GM18499 (cell line): ENCODE measurements around the gene NTN4.
"Not testable (repeated sequence)": the region's sequence is repeated elsewhere in the genome, so short reads cannot be mapped to it uniquely, and the experiment has no call there.

Experiments
- ATAC-seq: cut with Tn5 transposase; IDR thresholded peaks from one replicate; pipeline ENCODE4 v1.9.1; 2021; ENCODE audit warnings: moderate number of reproducible peaks; ENCODE audit not compliant: insufficient read depth, unreplicated experiment

Gene NTN4

DNA sequence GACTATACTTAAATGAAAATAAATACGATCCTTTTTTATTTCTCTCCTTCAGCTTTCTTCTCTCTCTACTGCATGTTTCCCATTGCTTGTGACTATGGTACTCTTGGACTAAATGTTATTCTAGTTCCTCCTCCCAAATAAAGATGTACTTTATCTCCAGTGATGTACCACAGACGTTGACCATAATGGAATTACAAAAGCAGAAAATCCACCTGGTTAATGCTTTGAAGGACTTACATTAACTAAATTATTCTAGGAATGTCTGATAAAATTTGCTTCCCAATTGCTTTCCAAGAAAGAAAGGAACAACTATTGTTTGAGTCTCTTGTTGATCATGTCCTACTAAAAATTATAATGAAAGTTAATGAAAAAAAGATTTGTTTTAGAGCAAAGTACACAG is 71.8 kb downstream of the NTN4 start:
- ATAC-seq, result no peak

DNA sequence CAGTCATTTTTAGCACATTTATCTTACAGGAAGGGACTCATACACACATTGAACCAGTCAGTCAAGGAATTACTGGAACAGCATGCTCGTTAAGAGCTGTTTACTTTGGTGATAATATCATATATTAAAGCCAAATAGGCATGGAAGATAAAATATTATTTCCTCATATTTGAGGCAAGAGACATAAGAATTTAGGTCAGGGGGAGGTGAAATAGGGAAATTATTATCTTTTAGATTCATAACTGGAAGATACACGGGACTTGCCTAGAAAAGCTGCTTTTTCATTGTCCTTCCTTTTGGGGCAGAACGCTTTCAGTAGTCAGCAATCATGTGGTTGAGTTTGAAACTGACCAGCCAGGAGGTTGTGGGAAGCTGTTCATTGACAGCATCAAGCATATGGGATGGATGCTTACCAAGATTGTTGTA is 72.5 kb downstream of the NTN4 start:
- ATAC-seq, result no peak

DNA sequence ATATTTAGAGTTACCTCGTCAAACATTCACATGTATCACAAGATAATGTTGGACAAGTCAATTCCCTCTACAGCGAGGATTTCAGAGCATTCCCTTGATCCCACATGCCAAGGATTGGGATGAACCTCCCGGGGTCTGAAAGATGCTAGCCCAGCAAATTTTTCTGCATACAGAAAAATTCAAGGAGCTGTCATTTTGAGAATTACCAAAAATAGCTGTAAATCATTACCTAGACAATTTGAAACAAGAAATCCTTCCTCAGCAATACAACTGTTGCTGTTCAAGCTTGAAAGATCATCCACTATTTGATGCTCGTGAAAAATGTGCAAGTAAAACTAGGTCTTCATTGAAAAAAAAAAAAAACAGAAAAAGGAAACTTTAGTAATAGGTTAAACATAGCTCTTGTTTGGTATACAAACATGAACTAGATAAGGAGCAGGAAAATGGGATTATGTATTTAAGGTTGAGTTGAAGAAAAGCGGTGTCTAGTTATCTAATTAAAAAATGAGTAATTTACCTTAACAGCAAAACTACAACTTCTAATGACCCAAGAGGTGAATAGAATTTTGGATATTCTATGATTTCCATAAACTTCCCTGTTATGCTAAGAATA is 73.1 kb downstream of the NTN4 start:
- no peak for ATAC-seq

DNA sequence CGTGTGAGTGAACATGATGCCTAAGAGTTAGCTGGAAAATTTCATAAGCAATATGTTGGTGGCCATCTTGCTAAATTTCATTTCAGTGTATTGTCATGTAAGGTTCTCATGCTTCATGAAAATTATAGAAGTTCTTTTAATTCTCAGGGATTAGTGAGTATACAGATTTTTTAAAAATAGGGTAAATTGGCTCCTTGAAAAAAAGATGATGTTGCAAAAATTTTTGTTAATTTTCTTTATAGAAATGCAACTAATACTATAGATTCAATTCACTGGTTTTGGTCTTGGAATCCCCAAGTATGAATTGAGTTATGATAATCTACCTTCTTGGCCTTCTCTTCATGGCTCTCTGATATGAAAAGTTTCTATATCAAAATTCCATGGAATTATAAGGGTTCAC is 75.4 kb downstream of the NTN4 start:
- no peak for ATAC-seq

DNA sequence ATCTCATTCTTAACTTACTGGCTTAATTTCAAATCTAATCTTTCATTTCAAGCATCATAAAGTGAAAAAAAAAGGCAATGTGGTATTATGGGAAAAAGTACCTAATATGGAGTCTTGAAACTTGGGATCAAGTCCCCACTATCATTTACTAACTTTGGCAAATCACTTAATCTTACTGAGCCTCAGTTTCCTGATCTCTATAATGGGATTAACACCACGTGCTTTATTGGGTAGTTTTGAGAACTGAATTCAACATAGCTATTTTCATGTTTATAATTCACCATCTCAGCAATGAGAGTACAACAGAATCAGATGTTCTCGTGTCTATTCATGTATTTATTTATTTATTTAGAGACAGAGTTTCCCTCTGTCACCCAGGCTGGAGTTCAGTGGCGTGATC is 78.3 kb downstream of the NTN4 start:
- no peak for ATAC-seq

DNA sequence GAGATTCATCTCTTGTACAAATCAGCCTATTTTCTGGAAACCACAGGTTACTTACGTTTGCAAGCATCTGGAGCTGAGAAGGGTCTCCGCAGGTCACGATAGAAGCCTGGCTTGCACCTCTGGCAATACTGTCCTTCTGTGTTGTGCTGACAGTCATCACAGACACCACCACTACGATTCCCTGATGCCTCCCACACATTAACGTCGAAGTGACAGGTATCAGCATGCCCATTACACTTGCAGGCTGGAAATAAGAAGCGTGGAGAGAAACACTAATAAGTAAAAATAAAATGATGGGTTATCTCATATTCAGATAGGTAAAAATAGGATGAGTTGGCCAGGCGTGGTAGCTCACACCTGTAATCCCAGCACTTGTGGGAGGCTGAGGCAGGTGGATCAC is 80.2 kb downstream of the NTN4 start:
- ATAC-seq, result no peak

DNA sequence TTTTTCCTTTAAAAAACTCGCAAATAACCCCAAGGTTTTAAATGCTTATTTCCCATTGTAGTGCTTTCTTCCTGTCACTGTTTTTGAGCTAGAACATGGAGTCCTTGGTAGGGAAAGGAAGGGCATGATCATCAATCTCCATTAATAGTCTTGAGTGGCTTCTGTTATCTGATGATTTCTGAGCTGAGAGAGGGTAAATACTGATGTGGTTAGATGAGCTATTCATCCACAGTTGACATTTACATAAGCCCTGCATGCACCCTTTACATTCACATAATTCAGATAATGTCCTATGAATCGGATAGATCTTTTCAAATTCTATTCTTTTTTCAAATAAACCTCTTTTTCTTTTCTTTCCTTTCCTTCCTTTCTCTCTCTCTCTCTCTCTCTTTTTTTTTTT is 81.4 kb downstream of the NTN4 start:
- ATAC-seq, result no peak

DNA sequence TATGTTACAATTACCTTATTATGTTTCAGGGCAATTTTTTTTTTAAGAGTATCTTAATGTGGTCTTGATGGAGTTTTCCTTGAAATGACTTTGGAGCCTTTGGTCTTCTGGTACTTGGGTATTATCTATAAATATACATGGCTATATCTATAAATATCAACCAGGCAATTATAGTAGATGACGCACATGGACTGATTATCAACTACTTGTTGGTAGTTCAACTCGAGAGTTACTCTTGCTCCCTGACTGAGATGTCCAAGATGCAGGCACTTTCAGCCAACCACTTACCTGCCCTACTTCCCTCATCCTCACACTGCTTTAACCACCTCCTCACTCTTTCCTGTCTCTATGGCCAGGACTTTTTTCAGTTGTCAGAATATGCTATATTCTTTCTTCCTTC is 85.4 kb downstream of the NTN4 start:
- no peak for ATAC-seq

DNA sequence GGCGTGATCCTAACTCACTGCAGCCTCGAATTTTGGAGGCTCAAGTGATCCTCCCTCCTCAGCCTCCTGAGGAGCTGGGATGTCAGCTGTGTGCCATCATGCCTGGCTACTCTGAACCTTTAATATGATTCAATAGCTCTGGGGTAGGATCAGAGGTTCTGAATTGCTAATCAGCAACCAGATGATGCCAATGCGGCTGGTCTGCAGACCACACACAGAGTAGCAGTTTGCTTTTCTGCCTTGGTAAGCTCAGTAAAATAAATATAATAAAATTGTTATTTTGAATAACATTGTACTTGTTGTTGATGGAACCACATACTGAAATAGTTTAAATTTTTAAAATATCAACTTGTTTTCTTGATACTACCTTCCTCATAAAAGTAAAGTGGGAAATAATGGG is 86.6 kb downstream of the NTN4 start:
- ATAC-seq, result no peak

DNA sequence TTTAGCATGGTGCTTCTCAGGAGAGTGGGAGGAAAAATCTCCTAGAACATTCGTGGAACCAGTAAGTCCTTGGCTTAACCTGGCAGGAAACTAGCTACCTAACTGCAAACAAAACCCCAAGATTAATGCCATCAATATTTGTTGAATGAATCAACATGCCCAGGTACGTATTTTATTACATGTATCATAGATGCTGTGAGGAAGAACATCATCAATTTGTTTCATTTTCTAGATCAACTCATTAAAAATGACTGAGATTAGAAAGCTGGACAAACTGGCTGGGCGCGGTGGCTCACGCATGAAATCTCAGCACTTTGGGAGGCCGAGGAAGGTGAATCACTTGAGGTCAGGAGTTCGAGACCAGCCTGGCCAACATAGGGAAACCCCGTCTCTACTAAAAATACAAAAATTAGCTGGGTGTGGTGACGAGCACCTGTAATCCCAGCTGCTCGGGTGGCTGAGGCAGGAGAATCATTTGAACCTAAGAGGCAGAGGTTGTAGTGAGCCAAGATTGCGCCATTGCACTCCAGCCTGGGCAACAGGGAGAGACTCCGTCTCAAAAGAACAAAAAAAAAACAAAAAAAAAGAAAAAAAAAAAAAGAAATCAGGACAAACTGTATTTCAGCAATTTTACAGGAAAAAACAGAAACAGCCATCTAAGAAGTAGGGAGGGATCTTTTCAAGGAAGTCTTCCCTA is 88.7 kb downstream of the NTN4 start:
- no peak for ATAC-seq

DNA sequence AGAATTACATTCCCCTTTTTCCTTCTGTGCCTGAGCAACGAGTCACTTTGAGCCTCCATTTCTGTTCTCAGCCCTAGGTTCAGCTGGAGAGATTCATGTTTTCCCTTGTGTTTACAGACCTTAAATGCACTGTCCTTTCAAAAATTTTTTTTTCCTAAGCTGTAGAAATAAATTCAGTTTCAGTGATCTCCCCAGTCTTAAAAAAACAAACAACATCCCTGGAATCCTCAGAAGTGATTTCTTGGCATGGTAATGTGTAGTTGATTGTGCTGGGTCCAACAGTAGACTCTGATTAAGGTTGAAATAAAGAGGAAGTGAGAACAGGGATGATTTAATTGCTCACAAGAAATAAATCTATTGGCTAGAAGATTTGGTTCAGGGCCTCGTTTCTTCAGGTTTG is 89.3 kb downstream of the NTN4 start:
- no peak for ATAC-seq

DNA sequence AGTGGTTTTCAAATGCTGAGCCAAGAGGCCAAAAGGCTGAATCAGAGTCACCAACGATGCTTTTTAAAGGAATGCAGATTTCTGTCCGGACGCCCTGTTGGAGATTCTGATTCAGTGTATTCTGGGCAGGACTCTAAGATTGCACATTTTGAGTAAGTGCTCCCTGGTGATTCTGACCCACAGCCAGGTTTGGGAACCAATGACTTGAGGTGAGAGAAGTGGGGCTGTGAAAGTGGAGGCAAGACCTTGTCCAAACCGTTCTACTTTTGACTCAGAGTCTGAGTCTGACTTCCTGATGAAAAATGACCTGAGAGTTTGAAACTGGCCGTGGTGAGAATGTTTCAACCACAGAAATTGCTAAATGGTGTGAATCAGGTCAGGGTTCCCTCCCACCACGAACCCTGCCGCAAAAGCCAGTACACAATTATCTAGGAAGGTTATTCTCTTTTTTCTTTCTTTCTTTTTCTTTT is 90.2 kb downstream of the NTN4 start:
- peak; percentile 91 for ATAC-seq

DNA sequence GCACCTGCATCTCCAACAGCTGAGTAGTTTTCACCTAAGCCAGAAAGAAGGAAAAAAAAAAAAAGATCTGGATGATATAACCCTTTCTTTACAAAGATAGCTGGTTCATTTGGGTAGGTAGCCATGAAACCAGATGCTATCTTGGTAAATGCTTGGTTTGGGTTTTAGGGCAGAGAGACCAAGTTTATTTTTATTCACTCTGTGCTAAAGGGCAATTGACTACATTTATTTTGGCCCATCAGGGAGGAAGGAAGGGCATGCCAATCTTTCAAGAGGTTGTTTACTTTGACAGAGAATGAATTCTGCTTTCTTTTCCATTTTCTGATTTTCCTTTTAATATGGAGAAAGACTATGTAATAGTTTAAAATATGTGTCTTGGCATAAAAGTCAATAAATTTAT is 91.0 kb downstream of the NTN4 start:
- no peak for ATAC-seq

DNA sequence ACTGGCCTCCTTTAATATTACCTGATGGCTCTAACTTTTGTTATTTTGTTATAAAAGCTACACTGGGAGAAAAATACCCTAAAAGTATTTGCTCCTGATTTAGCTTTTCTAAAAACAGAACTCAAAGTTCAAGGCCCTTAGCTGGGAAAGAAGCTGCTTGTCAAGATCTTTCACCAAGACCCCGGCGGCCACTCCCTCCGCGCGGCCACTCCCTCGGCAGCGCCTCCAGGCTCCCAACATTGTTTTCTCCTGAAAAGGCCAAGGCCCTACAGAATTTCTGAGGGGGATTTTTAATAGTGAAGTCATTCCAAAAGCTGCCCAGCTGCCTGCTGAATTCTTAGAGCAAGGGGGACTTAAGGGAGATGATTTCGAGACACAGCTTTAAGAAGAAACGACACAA is 96.4 kb downstream of the NTN4 start:
- no peak for ATAC-seq

DNA sequence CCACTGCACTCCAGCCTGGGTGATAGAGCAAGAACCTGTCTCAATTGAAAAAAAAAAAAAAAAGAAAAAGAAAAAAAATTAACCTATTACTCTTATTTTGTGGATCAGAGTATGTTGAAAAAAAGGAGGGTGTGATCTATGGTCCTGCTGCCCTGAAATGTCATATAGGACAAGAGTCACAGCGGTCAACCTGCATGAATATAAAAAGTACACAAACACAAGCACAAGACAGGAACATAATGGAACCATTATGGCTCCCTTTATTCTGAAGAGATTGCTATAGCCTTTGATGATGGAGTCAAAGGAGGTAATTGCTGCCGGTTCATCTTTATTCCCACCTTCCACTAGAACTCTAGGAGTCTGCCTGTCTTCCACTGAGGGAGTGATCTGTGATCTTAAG is 96.9 kb downstream of the NTN4 start:
- ATAC-seq, result no peak

DNA sequence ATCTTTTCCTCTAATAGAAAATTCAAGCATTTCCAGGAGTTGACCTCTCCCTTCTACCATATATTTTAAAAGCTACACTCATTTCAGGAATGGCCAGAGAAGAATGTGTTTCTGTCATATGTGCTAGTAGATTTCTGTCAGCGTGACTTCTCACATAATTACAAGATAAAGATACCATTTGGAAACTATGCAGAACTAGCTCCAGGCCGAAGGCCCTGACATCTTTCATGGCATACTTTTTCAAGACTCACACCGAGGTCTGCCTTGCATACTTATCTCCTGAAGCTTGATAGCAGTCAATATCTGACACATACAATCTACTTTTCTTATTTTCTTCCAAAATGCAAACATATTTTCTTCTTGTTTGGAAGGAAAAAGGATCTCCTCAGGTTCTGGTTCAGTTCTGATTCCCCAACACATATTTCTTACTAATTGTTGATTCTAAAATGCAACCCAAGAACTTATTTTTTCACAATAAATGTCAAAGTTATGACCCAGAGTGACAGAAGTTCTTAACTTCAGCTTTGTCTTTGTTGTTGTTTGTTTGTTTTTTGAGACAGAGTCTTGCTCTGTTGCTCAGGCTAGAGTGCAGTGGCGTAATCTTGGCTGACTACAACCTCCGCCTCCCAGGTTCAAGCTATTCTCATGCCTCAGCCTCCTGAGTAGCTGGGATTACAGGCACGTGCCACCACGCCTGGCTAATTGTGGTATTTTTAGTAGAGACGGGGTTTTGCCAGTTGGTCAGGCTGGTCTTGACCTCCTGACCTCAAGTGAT is 99.5 kb downstream of the NTN4 start:
- no peak for ATAC-seq

DNA sequence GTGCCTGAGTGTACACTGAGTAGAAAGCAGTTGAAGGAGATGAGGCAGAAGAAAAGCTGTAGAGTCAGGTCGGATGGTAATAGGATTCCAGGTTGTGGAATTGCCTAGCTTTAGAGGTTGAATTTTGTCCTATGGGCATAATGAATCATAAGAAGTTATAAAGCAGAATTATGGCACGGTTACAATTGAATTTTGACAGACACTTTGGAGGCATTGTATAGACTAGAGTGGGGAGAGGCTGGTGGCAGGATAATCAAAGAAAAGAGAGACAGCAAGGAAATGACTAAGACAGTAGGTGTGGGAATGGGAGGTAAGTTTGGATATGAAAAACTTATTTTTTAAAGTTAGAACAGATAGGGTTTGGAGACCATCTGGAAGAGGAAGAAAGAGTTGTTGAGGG is 102.6 kb downstream of the NTN4 start:
- ATAC-seq, result no peak

DNA sequence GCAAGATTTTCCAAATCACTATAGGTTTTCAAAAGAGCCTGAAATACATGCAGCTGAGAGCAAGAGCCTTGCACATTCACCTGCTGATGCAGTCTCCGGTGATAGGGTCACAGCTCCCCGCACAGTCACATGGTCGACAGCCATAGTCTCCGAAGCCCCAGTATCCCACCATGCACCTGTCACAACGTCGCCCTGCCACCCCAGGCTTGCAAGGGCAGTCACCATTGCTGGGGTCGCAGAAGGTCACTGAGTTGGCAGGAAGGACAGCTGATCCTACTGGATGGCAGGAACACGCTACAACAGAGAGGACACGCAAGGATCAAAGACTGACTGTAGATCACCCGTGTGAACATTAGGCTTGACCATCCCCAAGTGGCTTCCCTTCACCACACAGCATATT is 107.1 kb downstream of the NTN4 start:
- ATAC-seq, result no peak

DNA sequence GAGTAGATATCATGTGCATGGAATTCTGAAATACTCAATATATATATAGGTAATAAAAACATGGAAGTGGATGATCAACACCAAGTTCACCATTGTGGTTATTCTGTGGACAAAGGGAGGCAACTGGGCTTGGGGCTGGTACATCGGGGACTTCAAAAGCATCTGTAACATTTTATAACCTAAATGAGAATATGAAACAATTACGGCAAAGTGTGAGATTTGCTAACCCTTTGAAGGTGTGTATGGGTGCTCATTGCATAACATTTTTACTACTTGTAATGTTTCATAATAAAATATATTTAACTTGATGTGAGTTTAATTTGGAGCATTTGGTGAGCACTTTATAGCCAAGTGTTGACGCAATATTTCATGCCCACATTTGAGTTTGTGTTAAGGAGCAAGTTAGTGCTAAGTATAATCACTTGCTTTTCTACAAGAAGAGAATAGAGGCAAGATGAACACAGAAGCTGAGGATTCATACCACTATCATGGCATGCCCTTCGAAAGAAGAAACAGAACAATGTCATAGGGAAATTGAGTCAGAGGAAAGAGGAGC is 109.3 kb downstream of the NTN4 start:
- no peak for ATAC-seq

DNA sequence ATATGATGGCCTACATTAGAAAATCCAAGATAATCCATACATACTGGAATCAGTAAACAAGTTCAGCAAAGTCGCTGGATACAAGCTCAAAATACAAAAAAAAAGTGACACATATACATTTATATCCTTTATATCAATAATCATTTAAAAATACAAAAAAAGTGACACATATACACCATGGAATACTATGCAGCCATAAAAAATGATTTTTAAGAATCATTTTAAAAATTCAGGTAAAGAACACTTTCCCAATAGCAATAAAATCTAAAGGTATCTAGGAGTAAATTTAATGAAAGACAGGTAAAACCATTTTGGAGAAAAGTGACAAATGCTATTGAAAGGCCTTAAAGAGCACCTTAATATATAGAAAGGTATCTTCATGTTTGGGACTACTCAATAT is 111.9 kb downstream of the NTN4 start:
- no peak for ATAC-seq

DNA sequence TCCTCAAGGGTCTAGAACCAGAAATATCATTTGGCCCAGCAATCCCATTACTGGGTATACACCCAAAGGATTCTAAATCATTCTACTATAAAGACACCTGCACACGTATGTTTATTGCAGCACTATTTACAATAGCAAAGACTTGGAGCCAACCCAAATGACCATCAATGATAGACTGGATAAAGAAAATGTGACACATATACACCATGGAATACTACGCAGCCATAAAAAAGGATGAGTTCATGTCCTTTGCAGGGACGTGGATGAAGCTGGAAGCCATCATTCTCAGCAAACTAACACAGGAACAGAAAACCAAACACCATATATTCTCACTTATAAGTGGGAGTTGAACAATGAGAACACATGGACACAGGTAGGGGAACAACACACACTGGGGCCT is 112.8 kb downstream of the NTN4 start:
- ATAC-seq, result not testable (repeated sequence)
